Mesothelial cell of epicardium (in vitro differentiated cells): ENCODE results near the gene FFAR1. TPM values are rescaled to one million over a fixed set of nuclear protein-coding genes. Genes with fewer than 3 reads are reported as not detected.
"Not testable (repeated sequence)": the region's sequence is repeated elsewhere in the genome, so short reads cannot be mapped to it uniquely, and the experiment has no call there.

Experiments used
- DNase-seq, 2 experiments: peaks; one replicate each; pipeline ENCODE4 v3.0.0; 2021; ENCODE audit warnings: low spot score in 2 of 2; ENCODE audit not compliant: unreplicated experiment in 2 of 2
- H3K27ac Mint-ChIP-seq: 2 replicates; pipeline ENCODE4 v1.8.0; 2021; ENCODE audit warnings: mixed read lengths
- H3K27me3 Mint-ChIP-seq: 2 replicates; pipeline ENCODE4 v1.8.0; 2021; ENCODE audit warnings: low read depth, mixed read lengths
- H3K36me3 Mint-ChIP-seq: 2 replicates; pipeline ENCODE4 v1.8.0; 2021; ENCODE audit warnings: mixed read lengths
- H3K4me1 Mint-ChIP-seq: 2 replicates; pipeline ENCODE4 v1.8.0; 2021; ENCODE audit warnings: mixed read lengths
- H3K4me3 Mint-ChIP-seq: 2 replicates; pipeline ENCODE4 v1.8.0; 2021; ENCODE audit warnings: mild to moderate bottlenecking, moderate library complexity, mixed read lengths
- H3K9me3 Mint-ChIP-seq: 2 replicates; pipeline ENCODE4 v1.8.0; 2021; ENCODE audit warnings: mixed read lengths
- total RNA-seq: library from RNA; stranded (reverse); gene quantifications from 3 replicates; pipeline ENCODE4 v1.2.1, GENCODE V29; 2021
- TF ChIP-seq, protein P1 (sequence below): fragments of 200-600 bp; sonication (generic); IDR thresholded peaks from one replicate; pipeline ENCODE4 v1.5.0; 2021; ENCODE audit warnings: antibody characterized with exemption; ENCODE audit not compliant: unreplicated experiment

The FFAR1 gene
- total RNA-seq, 1 donor from 2014 or later: 0.96 TPM

- Mint-ChIP-seq H3K27ac (no peak overlapping the region), H3K4me1 (no peaks in the 10 kb centered on the region), H3K27me3 (peaks cover 33% of the 10 kb centered on the region), H3K9me3 (peaks cover 7% of the 10 kb centered on the region), H3K36me3 (no peaks in the 10 kb centered on the region), H3K4me3 (no peak overlapping the region)
- no peak for DNase-seq
- TF ChIP-seq, protein P1, sequence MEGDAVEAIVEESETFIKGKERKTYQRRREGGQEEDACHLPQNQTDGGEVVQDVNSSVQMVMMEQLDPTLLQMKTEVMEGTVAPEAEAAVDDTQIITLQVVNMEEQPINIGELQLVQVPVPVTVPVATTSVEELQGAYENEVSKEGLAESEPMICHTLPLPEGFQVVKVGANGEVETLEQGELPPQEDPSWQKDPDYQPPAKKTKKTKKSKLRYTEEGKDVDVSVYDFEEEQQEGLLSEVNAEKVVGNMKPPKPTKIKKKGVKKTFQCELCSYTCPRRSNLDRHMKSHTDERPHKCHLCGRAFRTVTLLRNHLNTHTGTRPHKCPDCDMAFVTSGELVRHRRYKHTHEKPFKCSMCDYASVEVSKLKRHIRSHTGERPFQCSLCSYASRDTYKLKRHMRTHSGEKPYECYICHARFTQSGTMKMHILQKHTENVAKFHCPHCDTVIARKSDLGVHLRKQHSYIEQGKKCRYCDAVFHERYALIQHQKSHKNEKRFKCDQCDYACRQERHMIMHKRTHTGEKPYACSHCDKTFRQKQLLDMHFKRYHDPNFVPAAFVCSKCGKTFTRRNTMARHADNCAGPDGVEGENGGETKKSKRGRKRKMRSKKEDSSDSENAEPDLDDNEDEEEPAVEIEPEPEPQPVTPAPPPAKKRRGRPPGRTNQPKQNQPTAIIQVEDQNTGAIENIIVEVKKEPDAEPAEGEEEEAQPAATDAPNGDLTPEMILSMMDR: no peak
These were observed 30.0 kb downstream of the FFAR1 start for GRCh38 chr19:35377656-35378055.

GRCh38 chr19:35378356-35378755, 30.7 kb downstream of the FFAR1 start:
- DNase-seq: no peak
- Mint-ChIP-seq H3K27ac (no peak overlapping the region), H3K27me3 (peaks cover 31% of the 10 kb centered on the region), H3K36me3 (no peaks in the 10 kb centered on the region), H3K4me1 (no peaks in the 10 kb centered on the region), H3K9me3 (peaks cover 10% of the 10 kb centered on the region), H3K4me3 (no peak overlapping the region)
- TF ChIP-seq, protein P1: no peak

GRCh38 chr19:35379545-35379944, 31.8 kb downstream of the FFAR1 start:
- not testable (repeated sequence) for H3K4me3 Mint-ChIP-seq, H3K4me1 Mint-ChIP-seq, H3K27ac Mint-ChIP-seq, DNase-seq, H3K9me3 Mint-ChIP-seq, H3K36me3 Mint-ChIP-seq
- peaks cover 22% of the 10 kb centered on the region for H3K27me3 Mint-ChIP-seq

GRCh38 chr19:35379992-35380391, 32.3 kb downstream of the FFAR1 start:
- no peaks in the 10 kb centered on the region for H3K36me3 Mint-ChIP-seq
- H3K9me3 Mint-ChIP-seq: peaks cover 13% of the 10 kb centered on the region
- no peak overlapping the region for H3K4me3 Mint-ChIP-seq
- no peaks in the 10 kb centered on the region for H3K4me1 Mint-ChIP-seq
- H3K27ac Mint-ChIP-seq: no peak overlapping the region
- no peak for DNase-seq
- TF ChIP-seq, protein P1: no peak
- H3K27me3 Mint-ChIP-seq: peaks cover 18% of the 10 kb centered on the region

- Mint-ChIP-seq H3K27ac (no peak overlapping the region), H3K36me3 (no peaks in the 10 kb centered on the region), H3K4me1 (no peaks in the 10 kb centered on the region), H3K4me3 (no peak overlapping the region), H3K9me3 (peaks cover 13% of the 10 kb centered on the region), H3K27me3 (peaks cover 15% of the 10 kb centered on the region)
- DNase-seq: no peak
- TF ChIP-seq, protein P1: no peak
These were observed 32.9 kb downstream of the FFAR1 start for GRCh38 chr19:35380450-35381124.

GRCh38 chr19:35381318-35381717, 33.6 kb downstream of the FFAR1 start:
- no peaks in the 10 kb centered on the region for H3K4me1 Mint-ChIP-seq
- TF ChIP-seq, protein P1: no peak
- DNase-seq: no peak
- H3K27me3 Mint-ChIP-seq: peaks cover 10% of the 10 kb centered on the region
- no peak overlapping the region for H3K27ac Mint-ChIP-seq
- no peaks in the 10 kb centered on the region for H3K36me3 Mint-ChIP-seq
- peaks cover 14% of the 10 kb centered on the region for H3K9me3 Mint-ChIP-seq
- H3K4me3 Mint-ChIP-seq: no peak overlapping the region
